ENCODE measurements around the gene ITGB8. TPM values are rescaled to one million over a fixed set of nuclear protein-coding genes. Genes with fewer than 3 reads are reported as not detected.

The ITGB8 gene
- total and polyA plus RNA-seq, 9 of the 15 experiments (the other 6 are each of a cell fraction or from before 2014, with no cell fraction given) = under 0.01 to 0.03 (median 0.02) TPM; not detected in 6

DNA sequence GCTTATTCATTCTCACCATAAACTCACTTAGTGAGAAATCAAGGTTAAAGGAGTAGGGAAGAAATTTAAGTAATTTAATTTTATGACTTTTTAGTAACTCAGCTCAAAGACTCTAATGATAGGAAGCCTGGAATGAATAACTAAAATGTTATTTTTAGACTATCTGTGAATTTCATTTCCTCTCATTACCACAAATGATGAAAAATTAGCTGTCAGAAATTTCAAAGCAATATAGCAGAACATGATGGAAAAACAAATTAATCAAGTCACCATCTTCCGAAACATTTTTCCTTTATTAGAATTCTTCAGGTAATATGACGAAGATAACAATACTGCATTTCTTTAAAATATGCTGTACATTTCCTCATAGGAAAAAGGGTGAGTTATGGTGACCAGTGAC, 2.7 kb upstream of the ITGB8 start:
- ChIA-PET POLR2A (interaction anchor here (0.8 kb wide), 1 partner anchor 108 kb away, joined by 4 read pairs; no protein-coding TSS in a partner anchor), CTCF (ENCODE audit: low intra/inter-chr PET ratio) (no interaction called here)
- Histone ChIP-seq H3K79me2 (ENCODE audit: control insufficient read depth, insufficient read depth, low read length) (no peaks in the 10 kb centered on the region), H3K4me1 (replicated peaks in 1 of 2; ENCODE audit: control insufficient read depth in 2 of 2, insufficient read depth in 2 of 2, low read length in 2 of 2) (peaks cover 4 to 18% of the 10 kb centered on the region in 2 experiments; a peak in 3 of 5 replicates), H4K20me1 (replicated peaks; ENCODE audit: control insufficient read depth, insufficient read depth, low read length) (no peaks in the 10 kb centered on the region), H3K27me3 (ENCODE audit: control insufficient read depth in 2 of 2, insufficient read depth in 2 of 2, low read length in 2 of 2) (peaks cover 0 to 8% of the 10 kb centered on the region in 2 experiments; a peak in 1 of 5 replicates), H3K9me1 (ENCODE audit: control insufficient read depth, insufficient read depth, low read length) (no peaks in the 10 kb centered on the region), H3K36me3 (ENCODE audit: control insufficient read depth, insufficient read depth, low read length) (no peaks in the 10 kb centered on the region), H3K9me3 (replicated peaks; ENCODE audit: control insufficient read depth, insufficient read depth, low read depth, low read length) (no peaks in the 10 kb centered on the region), H3K4me2 (ENCODE audit: insufficient read depth, low read length) (no peak overlapping the region), H2AFZ (ENCODE audit: low read depth, low read length) (no peak overlapping the region), H3K4me3 (no peak overlapping the region), H3K27ac (ENCODE audit: extremely low read depth, low read depth, low read length) (no peak overlapping the region), H3K9ac (ENCODE audit: insufficient read depth in 1 of 2, low read depth in 2 of 2, low read length in 2 of 2) (no peak overlapping the region)
- in situ Hi-C loops (cut with MboI) (loop anchor here (25.0 kb wide), 1 partner anchor 566 kb away; the partner anchor contains the start of gene TMEM196), intact Hi-C loops (cut with micrococcal nuclease) (loop anchor here (5.0 kb wide), 1 partner anchor 114 kb away; no protein-coding TSS in a partner anchor)
- DNase-seq (ENCODE audit: extremely low read depth in 1 of 4, low spot score in 3 of 4) (no peak), FAIRE-seq (no peak), ATAC-seq (no peak)
- TF ChIP-seq SETDB1 (IDR thresholded peaks at IDR 0.05; ENCODE audit: low read length) = no peak
- no peak for TF ChIP-seq THRB (CRISPR knock-in tag; conservative IDR thresholded peaks at IDR 0.05)
- TF ChIP-seq, protein P1, sequence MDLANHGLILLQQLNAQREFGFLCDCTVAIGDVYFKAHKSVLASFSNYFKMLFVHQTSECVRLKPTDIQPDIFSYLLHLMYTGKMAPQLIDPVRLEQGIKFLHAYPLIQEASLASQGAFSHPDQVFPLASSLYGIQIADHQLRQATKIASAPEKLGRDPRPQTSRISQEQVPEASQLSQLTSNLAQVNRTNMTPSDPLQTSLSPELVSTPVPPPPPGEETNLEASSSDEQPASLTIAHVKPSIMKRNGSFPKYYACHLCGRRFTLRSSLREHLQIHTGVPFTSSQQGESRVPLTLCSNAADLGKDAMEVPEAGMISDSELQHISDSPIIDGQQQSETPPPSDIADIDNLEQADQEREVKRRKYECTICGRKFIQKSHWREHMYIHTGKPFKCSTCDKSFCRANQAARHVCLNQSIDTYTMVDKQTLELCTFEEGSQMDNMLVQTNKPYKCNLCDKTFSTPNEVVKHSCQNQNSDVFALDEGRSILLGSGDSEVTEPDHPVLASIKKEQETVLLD (IDR thresholded peaks at IDR 0.05) = no peak
- no peak for TF ChIP-seq RAD21 (CRISPR knock-in tag; conservative IDR thresholded peaks at IDR 0.05 in 1 of 2, IDR thresholded peaks at IDR 0.05 in 1 of 2)
- TF ChIP-seq ZNF79 (CRISPR knock-in tag; IDR thresholded peaks at IDR 0.05; ENCODE audit: low read depth) = no peak
- TF ChIP-seq ARNT (IDR thresholded peaks at IDR 0.05) = no peak
- TF ChIP-seq MGA (IDR thresholded peaks at IDR 0.05) = no peak
- no peak for TF ChIP-seq NFXL1 (CRISPR knock-in tag; IDR thresholded peaks at IDR 0.05)
- WGBS (ENCODE audit: insufficient coverage, low coverage, missing lambda C conversion rate) = 76% methylated on average over 2 of the region's 2 CpGs
- BruUV-seq (replicated peaks) = no TSS peak
